HG02981 (cell line): ENCODE measurements around the gene HOGA1.
A peak's percentile ranks its signal among the peaks of the same experiment; 100 is the strongest.
"Not testable (repeated sequence)": the region's sequence is repeated elsewhere in the genome, so short reads cannot be mapped to it uniquely, and the experiment has no call there.

ENCODE experiments used
- ATAC-seq: cut with Tn5 transposase; IDR thresholded peaks from one replicate; pipeline ENCODE4 v1.9.1; 2021; ENCODE audit warnings: mild to moderate bottlenecking, moderate library complexity; ENCODE audit not compliant: unreplicated experiment

The HOGA1 gene

DNA sequence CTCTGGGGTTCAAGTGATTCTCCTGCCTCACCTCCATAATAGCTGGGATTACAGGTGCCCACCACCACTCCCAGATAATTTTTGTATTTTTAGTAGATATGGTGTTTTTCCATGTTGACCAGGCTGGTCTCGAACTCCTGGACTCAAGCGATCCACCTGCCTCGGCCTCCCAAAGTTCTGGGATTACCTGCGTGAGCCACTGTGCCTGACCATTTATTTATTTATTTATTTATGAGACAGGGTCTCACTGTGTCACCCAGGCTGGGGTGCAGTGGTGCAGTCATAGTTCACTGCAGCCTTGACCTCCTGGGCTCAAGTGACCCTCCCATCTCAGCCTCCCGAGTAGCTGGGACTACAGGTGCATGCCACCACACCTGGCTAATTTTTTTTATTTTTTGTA lies 29.9 kb upstream of the HOGA1 start:
- not testable (repeated sequence) for ATAC-seq

- ATAC-seq = not testable (repeated sequence)
Measured at GRCh38 chr10:97555541-97555940, 28.6 kb upstream of the HOGA1 start.

GRCh38 chr10:97560731-97561381 lies 23.3 kb upstream of the HOGA1 start:
- ATAC-seq = not testable (repeated sequence)

DNA sequence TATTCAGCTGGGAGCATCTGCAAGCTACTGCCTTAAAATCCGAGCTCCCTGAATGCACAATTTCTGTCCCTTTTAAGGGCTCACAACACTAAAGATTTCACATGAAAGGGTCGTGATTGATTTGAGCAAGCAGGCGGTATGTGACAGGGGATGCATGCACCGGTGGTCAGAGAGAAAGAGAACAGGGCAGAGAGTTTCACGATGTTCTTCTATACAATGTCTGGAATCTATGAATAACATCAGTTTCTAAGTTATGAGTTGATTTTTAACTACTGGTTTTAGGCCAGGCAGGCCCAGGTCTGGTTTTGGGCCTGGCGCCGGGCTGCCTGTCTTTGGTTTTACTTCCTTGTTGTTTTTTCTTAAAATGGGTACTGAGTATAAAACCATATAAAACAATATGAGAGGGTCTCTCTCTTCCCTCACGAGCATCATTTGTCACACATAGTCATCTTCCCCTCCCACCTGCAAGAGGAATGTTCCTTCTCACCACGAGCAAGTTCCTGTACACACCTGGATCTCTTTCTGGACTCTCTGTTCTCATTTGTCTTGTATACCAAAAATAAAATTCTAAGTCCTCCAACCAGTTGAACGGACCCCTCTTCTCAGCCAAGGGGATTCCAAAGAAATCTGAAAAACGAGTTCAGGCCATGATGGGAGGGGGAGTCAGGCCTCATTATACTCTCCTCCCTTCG lies 22.7 kb upstream of the HOGA1 start:
- not testable (repeated sequence) for ATAC-seq

DNA sequence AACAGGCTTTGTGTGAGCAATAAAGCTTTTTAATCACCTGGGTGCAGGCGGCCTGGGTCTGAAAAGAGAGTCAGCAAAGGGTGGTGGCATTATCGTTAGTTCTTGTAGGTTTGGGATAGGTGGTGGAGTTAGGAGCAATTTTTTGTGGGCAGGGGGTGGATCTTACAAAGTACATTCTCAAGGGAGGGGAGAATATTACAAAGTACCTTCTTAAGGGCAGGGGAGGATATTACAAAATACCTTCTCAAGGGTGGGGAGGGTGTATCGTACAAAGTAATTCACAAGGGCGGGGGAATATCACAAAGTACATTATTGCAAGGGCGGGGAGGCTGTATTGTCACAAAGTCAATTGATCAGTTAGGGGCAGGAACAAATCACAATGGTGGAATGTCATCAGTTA lies 21.9 kb upstream of the HOGA1 start:
- ATAC-seq = not testable (repeated sequence)

- ATAC-seq = no peak
Measured at GRCh38 chr10:97563337-97563736, 20.9 kb upstream of the HOGA1 start.

GRCh38 chr10:97564776-97565175 lies 19.4 kb upstream of the HOGA1 start:
- ATAC-seq = no peak

DNA sequence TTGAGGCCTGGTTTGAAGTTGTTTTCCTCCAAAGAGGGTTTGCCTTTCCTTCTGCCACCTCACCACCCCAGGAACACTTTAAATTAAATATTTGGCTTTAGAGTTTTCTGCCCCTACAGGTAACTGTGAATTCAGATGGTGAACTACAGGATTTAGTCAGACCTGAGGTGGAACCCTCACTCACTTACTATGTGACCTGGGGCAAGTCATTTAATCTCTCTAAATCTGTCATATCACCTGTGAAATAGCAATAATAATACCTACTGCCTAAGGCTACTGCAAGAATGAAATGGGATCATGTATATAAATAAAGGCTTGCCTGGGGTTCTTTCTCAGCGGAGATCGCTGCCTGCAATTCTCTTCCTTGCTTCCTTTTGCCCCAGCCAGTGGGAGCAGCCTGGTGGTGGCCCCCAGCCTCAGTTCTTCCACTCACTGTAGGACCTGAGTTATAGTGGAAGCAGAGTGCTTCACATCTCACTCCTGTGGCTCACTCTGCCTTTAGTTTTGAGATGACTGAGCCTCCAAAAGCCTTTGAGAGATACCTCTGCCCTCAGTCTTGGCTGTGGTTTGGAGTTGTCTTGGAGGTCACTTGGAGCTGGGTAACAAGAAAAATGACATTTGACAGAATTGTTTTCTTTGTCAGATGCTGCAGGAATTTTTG lies 17.7 kb upstream of the HOGA1 start:
- ATAC-seq = no peak

DNA sequence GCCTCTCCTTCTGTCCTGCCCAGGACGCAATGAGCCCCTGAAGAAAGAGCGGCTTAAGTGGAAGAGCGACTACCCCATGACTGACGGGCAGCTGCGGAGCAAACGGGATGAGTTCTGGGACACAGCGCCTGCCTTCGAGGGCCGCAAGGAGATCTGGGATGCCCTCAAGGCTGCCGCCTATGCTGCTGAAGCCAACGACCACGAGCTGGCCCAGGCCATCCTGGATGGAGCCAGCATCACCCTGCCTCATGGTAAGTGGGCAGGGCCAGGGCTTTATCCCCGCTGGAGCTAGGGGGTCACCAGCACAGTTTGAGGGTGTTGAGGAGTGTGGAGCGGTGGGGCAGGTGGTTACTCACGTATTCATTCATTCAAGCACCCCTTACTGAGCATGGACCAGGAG lies 16.3 kb upstream of the HOGA1 start:
- no peak for ATAC-seq

DNA sequence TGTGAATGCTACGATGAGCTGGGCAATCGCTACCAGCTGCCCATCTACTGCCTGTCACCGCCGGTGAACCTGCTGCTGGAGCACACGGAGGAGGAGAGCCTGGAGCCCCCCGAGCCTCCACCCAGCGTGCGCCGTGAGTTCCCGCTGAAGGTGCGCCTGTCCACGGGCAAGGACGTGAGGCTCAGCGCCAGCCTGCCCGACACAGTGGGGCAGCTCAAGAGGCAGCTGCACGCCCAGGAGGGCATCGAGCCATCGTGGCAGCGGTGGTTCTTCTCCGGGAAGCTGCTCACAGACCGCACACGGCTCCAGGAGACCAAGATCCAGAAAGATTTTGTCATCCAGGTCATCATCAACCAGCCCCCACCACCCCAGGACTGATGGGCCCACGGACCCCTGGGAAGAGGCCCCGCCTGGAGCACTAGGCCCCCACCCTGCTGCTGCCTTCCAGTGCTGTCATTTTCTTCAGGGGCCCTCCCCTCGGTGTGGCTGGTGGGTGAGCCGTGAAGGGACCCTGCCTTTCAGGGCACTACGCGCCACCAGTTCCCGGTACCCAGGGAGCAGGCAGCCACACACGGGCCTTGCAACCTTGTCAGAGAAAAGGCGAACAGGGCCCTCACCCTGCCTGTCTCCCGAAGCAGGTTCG lies 13.9 kb upstream of the HOGA1 start:
- no peak for ATAC-seq

DNA sequence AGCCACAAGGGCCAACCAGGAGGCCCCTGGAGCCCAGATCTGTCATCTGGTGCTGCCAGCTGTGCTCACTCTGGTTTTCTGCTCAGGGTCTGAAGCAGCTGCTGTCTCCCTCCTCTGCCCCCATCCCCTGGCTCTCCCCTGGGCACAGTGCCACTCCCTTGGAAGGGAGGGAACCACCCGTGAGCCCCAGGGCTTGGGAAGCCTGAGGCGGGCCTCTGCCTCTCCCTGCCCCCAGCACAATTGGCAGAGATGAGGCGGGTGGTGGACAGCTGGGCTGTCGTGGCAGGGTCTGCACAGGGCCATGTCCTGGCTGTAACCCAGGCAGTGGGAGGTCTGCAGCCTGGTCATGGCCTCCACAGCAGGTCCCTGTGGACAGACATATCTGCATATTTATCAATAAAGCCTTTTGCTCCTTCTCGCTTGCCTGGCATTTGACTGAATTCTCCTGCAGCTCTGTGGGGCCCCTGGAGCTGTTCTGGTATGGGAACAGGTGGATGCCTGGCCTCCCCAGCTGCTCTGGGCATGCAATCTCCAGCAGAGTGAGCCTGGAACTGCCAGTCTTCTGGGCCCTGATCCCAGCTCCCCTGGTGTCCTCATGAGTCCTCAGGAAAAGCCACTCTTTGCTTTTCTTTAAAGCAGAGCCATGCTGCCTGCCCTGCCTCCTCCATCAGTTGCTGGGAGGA lies 13.3 kb upstream of the HOGA1 start:
- ATAC-seq = no peak

GRCh38 chr10:97571622-97572021 lies 12.6 kb upstream of the HOGA1 start:
- no peak for ATAC-seq

DNA sequence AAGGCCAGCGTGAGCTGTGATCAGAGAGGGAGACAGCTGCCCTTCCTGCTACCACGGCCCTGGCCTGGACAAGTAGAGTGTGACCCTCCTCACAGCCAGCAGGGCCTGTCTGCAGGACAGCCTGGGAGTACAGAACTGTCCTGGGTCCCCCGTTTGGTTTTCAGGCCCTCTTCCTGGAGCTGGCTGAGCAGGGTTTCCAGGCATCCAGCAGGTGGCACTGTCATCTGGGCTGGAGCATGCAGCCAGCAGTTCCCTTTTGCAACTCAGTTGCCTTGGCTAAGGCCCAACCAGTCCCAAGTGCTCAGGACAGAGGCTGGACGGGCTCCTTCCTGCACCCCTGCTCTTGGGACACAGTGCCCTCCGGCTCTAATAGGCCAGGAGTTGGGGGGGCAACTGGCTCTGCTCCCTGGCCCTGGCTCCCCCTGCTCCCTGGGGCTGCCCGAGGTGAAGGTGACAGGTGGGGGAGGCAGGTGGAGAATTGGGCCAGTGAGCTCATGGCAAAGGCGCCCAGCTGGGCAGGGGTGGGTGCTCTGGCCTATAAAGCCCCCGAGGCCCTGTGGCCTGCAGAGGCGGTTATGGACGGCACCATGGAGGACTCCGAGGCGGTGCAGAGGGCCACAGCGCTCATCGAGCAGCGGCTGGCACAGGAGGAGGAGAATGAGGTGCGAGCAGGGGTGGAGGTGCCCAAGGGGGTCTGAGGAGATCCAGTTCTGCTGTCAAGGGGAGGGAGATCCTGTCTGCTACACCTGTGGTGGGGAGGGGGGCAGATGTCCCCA lies 11.8 kb upstream of the HOGA1 start, which contains the start of gene ANKRD2:
Gene ANKRD2 (plus strand): TSS at position 566 of the 776 bp plus-strand sequence. CDS start 10 bp downstream, at position 576.
- peak; percentile 79 for ATAC-seq

DNA sequence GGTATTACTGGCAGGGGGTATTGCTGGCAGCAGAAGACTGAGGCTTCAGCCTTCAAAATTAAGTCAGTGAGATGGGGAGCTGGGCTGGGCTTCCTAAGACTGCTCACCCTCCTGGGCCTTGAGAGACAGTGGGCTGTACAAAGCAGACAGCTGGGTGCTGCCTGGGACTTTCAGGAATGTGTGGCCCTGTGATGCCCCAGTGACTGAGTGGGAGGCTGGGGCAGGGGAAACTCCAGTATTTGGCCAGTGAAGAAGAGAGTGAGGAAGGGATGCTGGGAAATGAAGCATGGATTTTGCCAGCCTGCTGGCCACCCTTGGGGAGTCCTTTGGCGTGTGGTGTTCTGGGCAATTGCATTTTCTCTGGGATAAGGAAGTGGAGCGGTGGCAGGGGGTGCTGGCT lies 11.2 kb upstream of the HOGA1 start:
- no peak for ATAC-seq

DNA sequence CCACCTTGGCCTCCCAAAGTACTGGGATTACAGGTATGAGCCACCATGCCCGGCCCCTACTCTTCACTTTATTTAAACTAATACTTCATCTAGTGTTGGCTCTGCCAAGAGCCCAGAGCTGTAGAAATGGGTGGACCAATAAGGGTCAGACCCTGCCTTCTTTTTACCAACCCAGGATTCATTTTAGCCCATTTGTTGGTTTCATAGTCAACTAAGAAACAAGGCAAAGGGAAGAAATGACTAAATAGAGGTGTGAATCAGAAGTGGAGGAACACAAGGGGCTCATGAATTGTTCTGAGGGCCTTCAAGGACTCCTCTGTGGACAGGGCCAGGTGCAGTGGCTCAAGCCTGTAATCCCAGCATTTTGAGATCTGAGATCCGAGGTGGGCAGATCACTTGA lies 10.5 kb upstream of the HOGA1 start:
- ATAC-seq = no peak

DNA sequence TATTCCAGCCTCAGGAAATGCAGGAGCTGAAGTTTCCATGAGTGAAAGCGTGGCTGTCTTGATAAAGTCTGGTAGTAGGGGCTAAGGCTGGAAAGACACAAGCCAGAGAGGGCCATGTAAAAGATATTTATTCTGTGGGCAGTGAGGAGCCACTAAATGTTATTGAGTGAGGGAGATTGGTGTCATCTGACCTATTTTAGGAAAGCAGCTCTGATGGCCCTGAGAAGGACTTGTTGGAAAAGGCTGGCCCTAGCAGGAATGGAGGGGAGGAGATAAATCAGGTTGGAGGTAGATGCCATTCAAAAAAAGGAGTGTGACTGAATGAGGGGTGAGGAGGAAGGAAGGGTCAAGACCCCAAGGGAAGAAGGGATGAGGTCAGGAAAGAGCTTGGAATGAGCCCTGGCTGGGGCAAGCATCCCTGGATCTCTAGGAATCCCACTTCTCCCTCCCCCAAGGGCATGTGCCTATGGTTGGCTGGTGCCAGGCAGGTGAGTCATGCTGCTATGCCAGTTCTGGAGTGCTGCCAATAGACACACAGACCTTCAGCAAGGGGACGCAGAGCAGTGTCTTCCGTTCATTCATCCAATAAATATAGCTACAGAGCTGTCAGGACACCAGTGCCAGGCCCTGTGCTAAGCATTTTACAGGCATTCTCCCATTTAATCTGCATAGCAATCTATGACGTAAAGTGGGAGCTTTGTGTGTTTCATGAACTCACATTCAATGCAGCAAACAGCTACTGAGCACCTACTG lies 9.6 kb upstream of the HOGA1 start:
- no peak for ATAC-seq

DNA sequence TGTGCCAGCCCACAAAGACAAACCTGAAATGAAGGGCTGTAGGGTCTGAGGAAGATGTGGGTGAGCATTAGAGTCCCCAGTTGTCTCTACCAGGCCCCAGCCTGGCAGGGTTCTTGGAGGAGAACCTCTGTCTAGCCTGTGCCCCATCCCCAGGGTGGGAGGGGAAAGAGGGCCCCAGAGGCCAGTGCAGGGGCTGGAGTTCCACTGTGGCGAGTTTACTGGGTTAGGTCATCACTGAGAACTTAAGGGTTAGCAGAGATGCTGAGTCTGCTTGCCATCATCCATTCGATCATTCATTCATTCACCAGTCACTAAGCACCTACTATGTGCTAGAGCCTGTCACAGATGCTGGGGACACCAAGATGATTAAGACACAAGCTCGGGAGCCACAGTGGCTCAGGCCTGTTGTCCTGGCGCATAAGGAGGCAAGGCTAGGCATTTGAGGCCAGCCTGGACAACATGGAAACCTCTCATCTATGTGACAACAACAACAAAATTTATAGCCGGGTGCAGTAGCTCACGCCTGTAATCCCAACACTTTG lies 9.0 kb upstream of the HOGA1 start:
- ATAC-seq = no peak

GRCh38 chr10:97576487-97576886 lies 7.7 kb upstream of the HOGA1 start:
- not testable (repeated sequence) for ATAC-seq

DNA sequence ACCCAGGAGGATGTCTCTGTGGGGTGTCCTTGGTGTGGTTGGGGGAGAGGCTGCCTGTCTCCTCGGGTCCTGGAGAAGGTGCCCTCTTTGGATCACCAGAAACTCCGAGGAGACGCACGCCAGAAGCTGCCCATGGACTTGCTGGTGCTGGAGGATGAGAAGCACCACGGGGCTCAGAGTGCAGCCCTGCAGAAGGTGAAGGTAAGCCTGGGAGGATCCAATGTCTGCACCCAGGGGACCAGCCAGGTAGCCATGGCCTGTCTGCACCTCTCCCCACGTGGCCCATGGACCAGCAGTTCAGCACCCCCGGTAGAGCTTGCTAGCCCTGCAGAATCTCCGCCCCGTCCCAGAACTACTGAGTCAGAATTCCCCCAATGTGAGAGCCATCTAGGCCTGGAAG lies 6.5 kb upstream of the HOGA1 start:
- ATAC-seq = no peak
